Measurements from ENCODE around the gene RSF1.

RSF1 gene

DNA sequence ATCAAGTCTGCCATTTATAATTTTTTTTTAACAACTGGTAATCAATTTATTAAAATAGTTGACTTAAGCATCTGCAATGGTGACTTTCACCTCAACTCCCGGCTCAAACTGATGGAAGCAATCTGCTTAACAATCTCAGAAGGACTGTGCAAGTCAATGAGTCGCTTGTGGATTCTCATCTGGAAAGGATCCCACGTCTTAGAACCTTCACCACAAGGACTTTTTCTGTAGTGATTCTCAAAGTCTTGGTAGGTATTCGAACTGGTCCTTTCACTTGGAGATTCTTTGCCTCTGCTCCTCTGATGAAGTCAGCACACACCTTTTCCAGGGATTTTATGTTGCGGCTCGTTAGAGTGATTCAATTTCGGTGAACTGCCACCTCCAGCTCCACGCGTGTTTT is 7.3 kb downstream of the RSF1 start:
- DNase-seq (ENCODE audit: low read depth), result no peak

DNA sequence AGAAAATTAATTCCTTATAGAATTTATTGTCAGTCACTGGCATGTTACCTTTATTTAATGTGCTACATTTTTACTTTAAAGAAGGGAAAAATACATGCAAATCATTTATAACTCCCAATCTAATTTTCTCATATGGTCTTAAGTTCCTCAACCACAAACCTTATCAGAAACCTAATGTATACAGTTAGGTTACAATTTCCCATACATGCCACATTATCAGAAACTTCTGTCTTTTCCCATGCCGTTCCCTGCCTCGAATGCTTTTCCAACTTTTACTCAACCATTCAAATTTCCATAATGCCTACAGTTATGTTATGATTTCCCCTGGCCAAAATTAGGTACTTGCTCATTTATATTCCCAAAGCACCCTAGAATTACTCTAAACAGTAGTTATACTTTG is 13.5 kb downstream of the RSF1 start:
- no peak for DNase-seq (ENCODE audit: low read depth)

DNA sequence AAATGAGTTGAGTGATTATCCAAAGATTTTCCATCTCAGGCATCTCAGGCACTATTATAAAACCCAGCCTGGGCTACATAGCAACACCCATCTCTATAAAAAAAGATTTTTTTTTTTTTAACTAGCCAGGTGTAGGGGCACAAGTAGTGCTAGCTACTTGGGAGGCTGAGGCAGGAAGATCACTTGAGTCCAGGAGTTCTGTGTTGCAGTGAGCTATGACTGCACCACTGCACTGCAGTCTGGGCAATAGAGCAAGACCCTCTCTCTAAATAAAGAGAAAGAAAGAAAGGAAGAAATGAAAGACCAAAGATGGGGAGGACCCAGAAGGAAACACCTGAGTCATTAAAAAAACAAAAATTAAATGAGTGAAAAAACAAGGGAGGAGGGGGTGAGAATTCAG is 14.1 kb downstream of the RSF1 start:
- no peak for DNase-seq (ENCODE audit: low read depth)

DNA sequence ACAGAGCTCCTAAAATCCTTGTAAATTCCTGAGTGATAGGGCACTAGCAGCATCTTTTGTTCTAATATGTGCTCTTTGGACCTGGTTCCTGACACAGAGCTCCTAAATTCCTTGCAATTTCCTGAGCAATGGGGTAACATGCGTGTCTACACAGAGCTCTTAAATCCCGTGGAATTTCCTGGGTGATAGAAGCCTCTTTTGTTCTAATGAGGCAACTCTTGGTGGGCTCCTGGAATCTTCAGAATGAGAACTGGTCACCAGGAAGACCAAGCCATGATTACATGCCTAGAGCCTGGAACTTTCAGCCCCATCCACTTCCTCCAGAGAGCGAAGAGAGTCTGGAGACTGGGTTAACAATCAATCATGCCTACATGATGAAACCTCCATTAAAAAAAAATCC is 19.0 kb downstream of the RSF1 start:
- DNase-seq (ENCODE audit: low read depth), result no peak

DNA sequence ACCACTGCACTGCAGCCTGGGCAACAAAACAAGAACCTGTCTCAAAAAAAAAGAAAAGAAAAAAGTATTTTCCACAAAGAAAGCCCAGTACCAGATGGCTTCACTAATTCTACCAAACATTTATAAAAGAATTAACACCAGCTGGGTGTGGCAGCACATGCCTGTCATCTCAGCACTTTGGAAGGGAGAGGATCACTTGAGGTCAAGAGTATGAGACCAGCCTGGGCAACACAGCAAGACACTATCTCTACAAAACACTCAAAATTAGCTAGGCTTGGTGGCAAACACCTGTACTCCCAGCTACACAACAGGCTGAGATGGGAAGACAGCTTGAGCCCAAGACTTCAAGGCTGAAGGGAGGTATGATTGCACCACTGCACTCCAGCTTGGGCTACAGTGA is 20.1 kb downstream of the RSF1 start:
- DNase-seq (ENCODE audit: low read depth), result no peak

DNA sequence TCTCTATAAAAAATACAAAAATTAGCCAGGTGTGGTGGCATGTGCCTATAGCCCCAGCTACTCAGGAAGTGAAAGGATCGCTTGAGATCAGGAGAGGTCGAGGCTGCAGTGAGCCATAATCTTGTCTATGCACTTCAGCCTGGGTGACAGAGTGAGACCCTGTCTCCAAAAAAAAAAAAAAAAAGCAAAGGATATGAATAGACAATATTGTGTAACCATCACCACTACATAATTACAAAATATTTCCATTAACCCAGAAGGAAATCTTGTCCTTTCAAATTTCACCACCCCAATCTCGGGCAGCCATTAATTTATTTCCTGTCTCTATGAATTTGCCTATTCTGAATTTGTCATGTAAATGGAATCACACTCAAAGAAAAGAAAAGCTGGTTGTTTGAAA is 21.2 kb downstream of the RSF1 start:
- no peak for DNase-seq (ENCODE audit: low read depth)

DNA sequence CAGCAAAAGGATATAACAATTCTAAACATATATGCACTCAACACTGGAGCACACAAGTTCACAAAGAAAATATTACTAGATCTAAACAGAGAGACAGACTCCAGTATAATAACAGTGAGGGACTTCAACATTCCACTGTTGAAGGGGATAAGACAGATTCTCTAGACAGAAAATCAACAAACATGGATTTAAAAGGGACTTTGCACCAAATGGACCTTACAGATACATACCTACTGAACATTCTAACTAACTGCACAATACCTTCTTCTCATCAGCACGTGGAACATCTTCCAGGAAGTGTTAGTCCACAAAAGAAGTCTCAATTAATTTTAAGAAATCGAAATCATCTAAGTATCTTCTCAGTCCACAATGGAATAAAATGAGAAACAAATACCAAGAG is 26.6 kb downstream of the RSF1 start:
- no peak for DNase-seq (ENCODE audit: low read depth)

DNA sequence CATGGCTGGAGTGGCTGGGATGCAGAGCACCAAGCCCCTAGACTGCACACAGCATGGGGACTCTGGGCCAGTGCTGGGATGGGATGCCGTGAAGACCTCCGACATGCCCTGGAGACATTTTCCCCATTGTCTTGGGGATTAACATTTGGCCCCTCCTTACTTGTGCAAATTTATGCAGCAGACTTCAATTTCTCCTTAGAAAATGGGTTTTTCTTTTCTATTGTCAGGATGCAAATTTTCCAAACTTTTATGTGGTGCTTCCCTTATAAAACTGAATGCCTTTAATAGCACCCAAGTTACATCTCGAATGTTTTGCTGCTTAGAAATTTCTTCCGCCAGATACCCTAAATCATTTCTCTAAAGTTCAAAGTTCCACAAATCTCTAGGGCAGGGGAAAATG is 29.2 kb downstream of the RSF1 start:
- no peak for DNase-seq (ENCODE audit: low read depth)

DNA sequence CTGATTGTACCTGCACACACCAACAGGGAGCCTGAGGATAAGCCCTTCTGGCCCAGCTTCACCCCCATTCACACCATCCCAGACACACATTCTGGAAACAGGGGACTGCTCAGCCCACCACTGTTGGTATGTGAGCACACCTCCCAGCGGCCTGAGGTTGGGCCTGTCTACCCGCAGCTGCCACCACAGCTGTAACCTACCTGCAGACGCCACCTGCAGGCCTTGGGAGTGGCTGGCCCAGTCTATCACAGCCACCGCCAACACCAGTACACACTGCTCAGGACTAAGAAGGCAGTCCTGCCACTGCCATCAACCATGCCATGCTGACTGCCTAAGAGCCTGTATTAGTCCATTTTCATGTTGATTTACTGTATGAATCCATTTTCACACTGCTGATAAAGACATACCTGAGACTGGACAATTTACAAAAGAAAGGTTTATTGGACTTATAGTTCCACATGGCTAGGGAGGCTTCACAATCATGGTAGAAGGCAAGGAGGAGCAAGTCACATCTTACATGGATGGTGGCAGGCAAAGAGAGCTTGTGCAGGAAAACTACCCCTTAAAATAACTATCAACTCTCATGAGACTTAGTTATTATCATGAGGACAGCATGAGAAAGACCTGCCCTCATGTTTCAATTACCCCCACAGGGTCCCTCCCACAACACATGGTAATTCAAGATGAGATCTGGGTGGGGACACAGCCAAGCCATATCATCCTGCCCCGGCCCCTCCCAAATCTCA is 30.6 kb downstream of the RSF1 start:
- DNase-seq (ENCODE audit: low read depth), result no peak

DNA sequence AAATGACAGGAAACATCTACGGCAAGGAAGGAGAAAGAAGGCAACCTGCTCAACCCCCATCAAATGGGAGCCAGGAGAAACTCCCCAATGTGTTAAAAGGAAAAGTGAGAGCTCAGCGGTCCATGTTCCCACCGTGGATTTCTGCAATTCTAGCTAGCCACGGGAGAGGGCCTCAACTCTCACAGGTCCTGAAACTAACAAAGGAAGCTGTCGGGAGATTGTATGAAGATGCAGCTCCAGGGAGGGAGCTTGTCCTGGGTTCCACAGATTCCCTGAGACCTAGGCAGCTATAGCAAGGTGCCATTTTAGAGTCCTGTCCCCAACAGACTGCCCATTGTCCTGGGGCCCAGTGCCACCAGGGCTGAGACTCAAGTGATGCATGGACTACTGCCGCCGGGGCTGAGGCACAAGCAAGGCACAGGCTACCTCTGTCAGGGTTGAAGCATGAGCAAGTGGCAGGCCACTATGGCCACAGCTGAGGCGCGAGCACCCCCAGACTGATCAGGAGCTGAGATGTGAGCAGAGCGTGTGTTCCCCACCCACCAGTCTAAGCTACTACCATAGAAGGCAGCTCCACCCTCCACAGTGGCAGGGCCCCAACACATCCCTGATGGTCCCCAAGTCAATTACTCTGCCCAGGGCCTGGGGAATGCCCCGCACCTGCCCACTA is 31.3 kb downstream of the RSF1 start:
- DNase-seq (ENCODE audit: low read depth), result no peak

DNA sequence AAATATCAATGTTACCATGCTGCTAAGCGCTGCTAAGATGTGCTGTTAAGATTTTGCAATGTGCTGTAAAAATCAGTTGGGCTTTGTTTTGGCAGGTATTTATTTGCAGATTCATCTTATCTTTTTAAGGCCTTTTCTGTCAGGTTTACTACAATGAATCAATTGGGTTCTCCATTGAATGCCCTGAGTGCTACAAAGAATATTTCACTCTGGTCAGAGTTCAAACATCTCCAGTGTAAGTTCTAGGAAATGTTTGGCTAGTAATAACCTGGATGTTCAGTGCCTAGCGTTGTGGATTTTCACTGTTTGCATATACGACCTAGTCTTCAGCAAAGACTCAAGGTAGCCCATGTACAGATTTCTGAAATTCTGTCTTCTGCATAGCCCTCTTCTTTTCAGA is 36.0 kb downstream of the RSF1 start:
- no peak for DNase-seq (ENCODE audit: low read depth)

DNA sequence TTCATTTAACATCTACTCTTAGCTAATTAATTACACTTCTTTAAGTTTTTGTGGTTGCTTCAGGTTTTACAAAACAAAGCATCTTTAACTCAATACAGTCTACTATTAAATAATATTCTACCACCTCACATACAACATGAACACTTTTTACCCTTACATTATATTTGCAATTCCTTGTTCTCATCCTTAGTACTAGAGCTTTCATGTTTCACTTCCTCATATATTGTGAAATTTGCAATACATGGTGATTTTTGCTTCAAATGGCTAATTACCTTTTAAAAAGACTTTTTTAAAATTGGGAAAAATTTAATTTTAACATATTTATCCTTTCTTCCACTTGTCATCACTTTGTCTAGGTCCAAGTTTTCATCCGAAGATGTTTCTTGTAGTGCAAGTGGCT is 37.5 kb downstream of the RSF1 start:
- no peak for DNase-seq (ENCODE audit: low read depth)

DNA sequence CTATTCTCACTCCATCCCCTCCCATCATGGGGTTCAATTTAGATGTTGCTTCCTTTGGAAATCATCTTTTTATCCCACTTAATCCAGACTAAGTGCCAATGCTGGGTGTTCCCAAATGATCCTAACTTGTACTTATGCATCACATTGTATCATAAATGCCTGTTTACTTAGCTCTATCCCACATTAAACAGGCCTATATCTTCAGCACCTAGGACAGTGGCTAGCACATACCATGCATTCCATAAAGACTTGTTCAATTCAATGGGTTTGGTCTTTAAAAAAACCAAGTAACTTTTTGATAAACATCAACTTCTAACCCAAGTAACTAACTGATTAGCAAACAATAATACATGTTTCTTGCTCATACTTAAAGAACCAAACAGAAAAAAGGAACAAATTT is 40.6 kb downstream of the RSF1 start:
- DNase-seq (ENCODE audit: low read depth), result no peak

DNA sequence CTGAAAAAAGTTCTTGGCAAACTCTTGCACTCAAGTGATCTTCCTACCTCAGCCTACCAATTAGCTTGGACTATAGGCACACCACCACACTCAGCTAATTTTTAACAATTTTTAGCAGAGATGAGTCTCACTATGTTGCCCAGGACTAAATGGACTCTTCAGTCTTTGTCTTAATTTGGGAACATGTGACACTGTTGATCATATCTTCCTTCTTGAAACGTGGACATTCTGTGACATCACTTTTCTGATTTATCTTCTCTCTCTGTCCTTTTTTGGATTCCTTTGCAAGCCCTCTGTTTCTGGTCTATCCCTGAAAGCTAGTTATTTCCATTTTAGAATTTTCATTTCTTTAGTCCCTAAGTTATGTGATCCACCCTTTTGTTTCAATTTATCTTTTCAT is 42.0 kb downstream of the RSF1 start:
- no peak for DNase-seq (ENCODE audit: low read depth)

DNA sequence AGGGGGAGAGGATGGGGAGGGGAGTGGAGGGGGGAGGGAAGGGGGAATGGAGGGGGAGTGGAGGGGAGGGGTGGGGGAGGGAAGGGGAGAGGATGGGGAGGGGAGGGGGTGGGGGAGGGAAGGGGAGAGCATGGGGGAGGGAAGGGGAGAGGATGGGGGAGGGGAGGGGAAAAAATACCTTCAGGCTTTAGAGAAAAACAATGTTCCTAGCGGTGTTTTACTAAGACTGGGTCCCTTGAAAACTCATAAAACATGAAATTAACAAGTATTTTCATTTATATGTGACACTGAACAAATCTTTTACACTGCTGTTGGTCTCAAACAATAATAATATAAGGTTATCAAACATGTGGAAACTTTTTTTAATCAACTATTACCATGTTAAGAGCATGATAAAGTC is 42.4 kb downstream of the RSF1 start:
- DNase-seq (ENCODE audit: low read depth), result no peak

DNA sequence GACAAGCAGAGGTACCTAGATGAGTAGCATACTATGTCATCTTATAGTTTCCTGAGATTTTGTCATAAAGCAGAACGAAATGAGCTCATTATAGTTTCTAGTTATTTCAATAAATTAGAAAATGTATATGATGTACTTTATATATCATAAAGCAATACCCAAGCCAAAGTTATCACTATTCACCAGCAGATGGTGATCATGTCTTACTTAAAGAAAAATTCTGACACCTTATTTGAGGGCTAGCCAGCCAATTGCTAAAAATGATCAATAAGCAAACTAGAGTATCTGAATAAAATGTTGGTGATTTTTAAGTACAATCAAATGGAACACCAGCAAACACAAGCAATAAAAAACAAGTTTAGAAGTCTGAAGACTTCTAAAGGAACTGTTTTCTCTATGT is 44.1 kb downstream of the RSF1 start:
- no peak for DNase-seq (ENCODE audit: low read depth)

DNA sequence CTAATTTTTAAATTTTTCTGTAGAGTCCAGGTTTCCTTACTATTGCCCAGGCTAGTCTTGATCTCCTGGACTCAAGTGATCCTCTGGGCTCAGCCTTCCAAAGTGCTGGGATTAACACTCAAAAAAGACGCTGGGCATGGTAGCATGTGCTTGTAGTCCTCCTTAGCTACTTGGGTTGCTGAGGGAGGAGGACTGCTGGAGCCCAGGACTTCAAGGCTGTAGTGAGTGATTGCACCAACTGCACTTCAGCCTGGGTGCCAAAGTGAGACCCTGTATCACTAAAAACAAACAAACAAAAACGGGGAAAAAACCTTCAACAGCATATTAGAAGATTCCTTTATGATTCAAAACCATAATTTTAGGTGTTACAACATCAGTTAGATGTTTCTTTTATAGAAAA is 44.6 kb downstream of the RSF1 start:
- no peak for DNase-seq (ENCODE audit: low read depth)

DNA sequence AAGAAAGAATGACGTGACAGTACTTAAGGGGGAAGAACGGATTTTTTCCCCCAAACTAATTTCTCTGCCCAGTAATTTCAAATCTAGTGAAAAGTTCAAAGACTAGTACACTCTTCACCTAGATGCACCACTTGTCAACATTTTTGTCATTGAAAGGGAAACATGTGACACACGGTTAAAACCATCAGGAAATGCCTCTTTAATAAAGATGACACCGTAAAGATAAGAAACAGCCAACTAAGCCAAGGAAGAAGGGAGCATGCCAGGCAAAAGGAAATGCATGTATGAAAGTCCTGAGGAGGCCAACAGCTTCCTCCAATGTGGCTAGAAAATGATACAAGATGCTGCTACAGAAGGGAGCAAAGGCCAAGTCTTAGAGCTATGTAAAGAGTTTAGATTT is 49.4 kb downstream of the RSF1 start:
- no peak for DNase-seq (ENCODE audit: low read depth)

DNA sequence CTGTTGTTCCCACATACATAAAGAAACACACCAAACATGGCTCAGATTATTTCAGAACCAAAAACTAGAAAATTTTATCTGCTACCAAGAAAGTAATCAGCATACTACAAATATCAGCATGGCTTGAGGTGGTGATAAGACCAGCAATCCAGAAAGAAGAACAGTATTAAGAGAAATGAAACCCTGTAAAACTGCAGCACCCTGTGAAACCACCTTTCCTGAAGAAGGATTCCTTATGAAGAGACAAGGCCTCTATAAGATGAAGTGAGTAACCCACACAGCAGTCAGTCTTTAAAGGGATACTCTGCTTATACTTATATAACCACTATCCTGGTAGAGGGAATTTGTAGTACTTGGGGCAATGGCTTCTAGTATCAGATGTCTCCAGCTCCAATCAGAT is 49.9 kb downstream of the RSF1 start:
- no peak for DNase-seq (ENCODE audit: low read depth)

DNA sequence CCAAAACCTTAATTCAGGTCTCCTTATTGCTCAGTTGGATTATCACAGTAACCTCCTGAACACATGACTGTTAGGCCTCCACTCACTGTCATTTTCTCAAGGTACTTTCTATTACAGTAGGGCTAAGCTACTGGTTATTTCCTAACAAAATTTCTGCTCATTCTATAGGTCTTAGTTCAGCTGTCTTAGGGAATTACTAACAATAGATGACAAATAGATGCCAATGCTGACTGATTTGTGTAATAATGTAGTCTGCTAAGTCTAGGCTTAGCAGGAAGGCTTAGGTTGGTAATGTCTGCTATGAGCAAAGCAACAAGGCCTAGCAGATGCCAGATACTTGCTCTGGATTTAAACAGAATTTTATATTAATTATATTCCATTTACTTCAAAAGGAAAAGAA is 58.1 kb downstream of the RSF1 start:
- no peak for DNase-seq (ENCODE audit: low read depth)

DNA sequence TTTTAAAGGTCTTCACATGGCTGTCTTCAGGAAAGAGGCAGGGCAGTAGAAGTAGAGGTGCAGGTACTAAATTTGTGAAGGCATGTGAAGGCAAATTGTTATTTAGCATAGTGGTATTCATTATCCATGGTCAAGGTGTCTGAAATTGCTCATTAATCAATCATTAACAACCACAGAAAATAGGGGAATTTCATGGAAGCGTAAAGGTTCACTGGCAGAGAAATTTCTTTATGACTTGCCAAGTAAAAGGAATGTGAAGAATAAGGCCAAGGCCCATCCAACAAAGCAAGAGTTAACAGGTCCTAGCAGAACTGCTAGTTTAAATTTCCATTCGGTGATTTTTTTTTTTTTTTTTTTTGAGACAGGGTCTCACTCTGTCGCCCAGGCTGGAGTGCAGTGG is 59.0 kb downstream of the RSF1 start:
- no peak for DNase-seq (ENCODE audit: low read depth)

DNA sequence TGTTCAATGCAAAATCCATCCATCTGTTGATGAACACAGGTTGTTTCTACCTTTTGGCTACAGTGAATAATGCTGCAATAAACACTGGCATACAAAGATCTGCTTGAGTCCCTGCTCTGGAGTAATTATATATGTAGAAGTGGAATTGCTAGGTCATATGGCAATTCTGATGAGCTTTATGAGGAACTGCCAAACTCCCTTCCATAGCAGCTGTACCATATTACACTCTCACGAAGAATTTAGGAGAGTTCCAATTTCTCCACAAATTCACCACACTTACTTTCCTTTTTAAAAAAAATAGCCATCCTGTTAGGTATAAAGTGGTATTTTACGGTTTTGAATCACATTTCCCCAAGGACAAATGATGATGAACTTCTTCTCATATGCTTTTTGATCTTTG is 62.2 kb downstream of the RSF1 start:
- no peak for DNase-seq (ENCODE audit: low read depth)

DNA sequence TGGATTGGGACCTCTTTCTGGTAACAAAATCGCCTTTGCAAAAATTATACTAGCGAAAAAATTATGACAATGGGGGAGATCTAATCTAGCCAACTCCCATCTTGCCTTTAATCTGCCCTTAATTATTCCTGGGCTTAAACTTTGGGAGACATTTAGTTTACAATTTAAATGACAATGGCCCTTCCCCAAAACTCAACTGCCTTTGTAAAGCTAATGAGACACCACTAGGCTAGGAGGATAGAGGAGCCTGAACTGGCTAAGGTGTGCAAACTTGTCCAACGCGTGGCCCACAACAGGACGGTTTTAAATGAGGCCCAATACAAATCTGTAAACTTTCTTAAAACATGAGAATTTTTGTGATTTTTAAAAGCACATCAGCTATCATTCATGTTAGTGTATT is 67.3 kb downstream of the RSF1 start:
- DNase-seq (ENCODE audit: low read depth), result no peak

DNA sequence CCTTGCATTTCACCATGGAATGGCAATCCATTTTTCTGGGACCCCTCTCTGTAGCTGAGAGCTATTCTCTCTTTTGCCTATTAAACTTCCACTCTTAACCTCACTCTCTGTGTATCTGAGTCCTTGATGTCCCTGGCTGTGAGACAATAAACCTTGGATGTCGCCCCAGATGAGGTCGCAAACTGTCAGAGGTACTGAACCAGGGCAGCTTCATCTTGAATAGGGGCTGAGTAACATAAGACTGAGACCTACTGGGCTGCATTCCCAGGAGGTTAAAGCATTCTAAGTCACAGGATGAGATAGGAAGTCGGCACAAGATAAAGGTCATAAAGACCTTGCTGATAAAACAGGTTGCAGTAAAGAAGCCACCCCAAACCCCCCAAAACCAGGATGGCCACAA is 68.0 kb downstream of the RSF1 start:
- no peak for DNase-seq (ENCODE audit: low read depth)

Data from stimulated activated CD8-positive, alpha-beta memory T cell treated with anti-CD3 and anti-CD28 coated beads, Interleukin-15, amount 100 ng/mL, for 24 hours (primary cell).